Tibial artery (tissue), 4 donors: Measurements from ENCODE around the gene TOM1L2.

Source experiments
- DNase-seq, 2 donors: peaks; one replicate each; pipeline ENCODE4 v3.0.0-alpha.2; 2019
- H3K27ac ChIP-seq, 2 donors: fragments of 200-600 bp; sonication (generic) in 1 of 2; 1 replicate in 1 of 2; 2 replicates in 1 of 2; pipeline ENCODE4 v1.5.1; 2018 to 2019; ENCODE audit warnings: mild to moderate bottlenecking in 1 of 2
- H3K27me3 ChIP-seq, 2 donors: fragments of 200-600 bp; sonication (generic) in 1 of 2; one replicate each; pipeline versions ENCODE4 v1.5.1 to v1.6.0; 2016 to 2019
- H3K36me3 ChIP-seq, 3 donors: fragments of 200-600 bp; sonication (generic) in 2 of 3; one replicate each; pipeline ENCODE4 v1.5.1; 2016 to 2019; ENCODE audit warnings: mild to moderate bottlenecking in 2 of 3
- H3K4me1 ChIP-seq, 4 donors: fragments of 200-600 bp; sonication (generic) in 2 of 4; 1 replicate in 3 of 4; 2 replicates in 1 of 4; pipeline ENCODE4 v1.5.1; 2016 to 2019
- H3K4me3 ChIP-seq, 2 donors: fragments of 200-600 bp; sonication (generic) in 1 of 2; 1 replicate in 1 of 2; 2 replicates in 1 of 2; pipeline ENCODE4 v1.5.1; 2018 to 2019; ENCODE audit warnings: mild to moderate bottlenecking in 2 of 2
- H3K9me3 ChIP-seq, 3 donors: fragments of 200-600 bp; sonication (generic) in 1 of 3; one replicate each; pipeline ENCODE4 v1.5.1; 2016 to 2019
- CTCF ChIP-seq, 2 experiments: fragments of 200-600 bp in 1 of 2; fragments of 450-650 bp in 1 of 2; IDR thresholded peaks; one replicate each; pipeline ENCODE4 v1.5.1; 2017 to 2019; ENCODE audit warnings: antibody characterized with exemption in 2 of 2, mild to moderate bottlenecking in 1 of 2, moderate library complexity in 1 of 2
- intact Hi-C: fragments of 100-400 bp; cut with DNase I; formaldehyde crosslinking; loops from one replicate; pipeline ENCODE4 v1.15.0; 2023; ENCODE audit warnings: low total_unique reads

The TOM1L2 gene

GRCh38 chr17:17868641-17869522, 103.3 kb downstream of the TOM1L2 start:
- no peak for TF ChIP-seq CTCF (IDR thresholded peaks at IDR 0.05)
- no peak for DNase-seq
- Histone ChIP-seq H3K36me3 (peaks cover 6 to 36% (median 26%) of the 10 kb centered on the region in 3 donors), H3K27ac (no peak overlapping the region), H3K9me3 (no peaks in the 10 kb centered on the region), H3K27me3 (no peaks in the 10 kb centered on the region), H3K4me3 (no peak overlapping the region), H3K4me1 (peaks cover 0 to 26% (median 14%) of the 10 kb centered on the region in 4 donors)
- intact Hi-C loops: no loop called here

DNA sequence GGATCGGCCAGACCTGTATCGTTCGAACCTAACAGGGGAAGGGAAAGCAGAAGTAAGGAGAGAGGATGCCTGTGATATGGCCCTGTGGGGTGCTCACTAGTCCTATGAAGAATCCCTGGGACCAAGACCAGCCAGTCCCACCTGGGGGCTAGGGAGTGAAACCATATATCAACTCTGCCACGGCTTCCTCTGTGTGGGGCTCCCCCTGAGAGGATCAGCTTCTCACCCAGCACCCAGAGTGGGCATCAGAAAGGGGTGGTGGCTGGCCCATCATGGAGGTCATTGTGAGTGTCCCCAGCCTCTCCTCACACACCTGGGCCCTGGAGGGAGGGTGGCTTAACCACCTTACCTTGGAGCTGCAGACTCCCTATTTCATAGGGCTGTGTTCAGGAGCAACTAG, 105.3 kb downstream of the TOM1L2 start:
- Histone ChIP-seq H3K27ac (no peak overlapping the region), H3K9me3 (no peaks in the 10 kb centered on the region), H3K36me3 (peaks cover 6 to 52% (median 33%) of the 10 kb centered on the region in 3 donors), H3K4me3 (no peak overlapping the region), H3K4me1 (peaks cover 0 to 16% (median 4%) of the 10 kb centered on the region in 4 donors), H3K27me3 (no peaks in the 10 kb centered on the region)
- no peak for TF ChIP-seq CTCF (IDR thresholded peaks at IDR 0.05)
- intact Hi-C loops: no loop called here
- DNase-seq: no peak

DNA sequence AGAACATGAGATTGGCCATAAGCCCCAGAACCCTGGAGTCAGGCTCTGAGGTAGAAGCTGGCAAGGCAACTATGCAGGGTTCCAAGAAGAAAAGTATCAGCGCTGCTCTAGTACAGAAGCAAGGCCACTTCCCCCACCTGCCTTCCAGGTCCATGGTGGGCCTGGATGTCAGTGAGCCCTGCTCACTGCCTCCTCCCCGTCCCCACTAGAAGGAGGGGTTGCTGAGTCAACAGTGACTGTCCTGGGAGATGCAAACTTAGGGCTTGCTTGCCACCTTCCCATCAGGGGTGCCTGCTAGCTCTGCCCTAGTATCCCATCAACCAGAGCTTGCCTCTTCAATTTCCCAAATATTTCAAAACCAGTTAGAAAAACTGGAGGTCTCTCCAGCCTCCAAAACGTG, 105.8 kb downstream of the TOM1L2 start:
- no peak for DNase-seq
- Histone ChIP-seq H3K4me3 (no peak overlapping the region), H3K9me3 (no peaks in the 10 kb centered on the region), H3K4me1 (peaks cover 0 to 11% (median under 1%) of the 10 kb centered on the region in 4 donors), H3K27ac (no peak overlapping the region), H3K36me3 (peaks cover 6 to 56% (median 38%) of the 10 kb centered on the region in 3 donors), H3K27me3 (no peaks in the 10 kb centered on the region)
- TF ChIP-seq CTCF (IDR thresholded peaks at IDR 0.05): no peak
- intact Hi-C loops: no loop called here

- H3K9me3 ChIP-seq: no peaks in the 10 kb centered on the region
- intact Hi-C loops: no loop called here
- no peak overlapping the region for H3K4me3 ChIP-seq
- no peak overlapping the region for H3K27ac ChIP-seq
- no peaks in the 10 kb centered on the region for H3K27me3 ChIP-seq
- H3K4me1 ChIP-seq: peaks cover 0 to 8% (median 4%) of the 10 kb centered on the region in 4 donors
- peaks cover 6 to 63% (median 40%) of the 10 kb centered on the region in 3 donors for H3K36me3 ChIP-seq
- TF ChIP-seq CTCF (IDR thresholded peaks at IDR 0.05): no peak
- DNase-seq: no peak
Measured at GRCh38 chr17:17865035-17865434, 107.2 kb downstream of the TOM1L2 start.

DNA sequence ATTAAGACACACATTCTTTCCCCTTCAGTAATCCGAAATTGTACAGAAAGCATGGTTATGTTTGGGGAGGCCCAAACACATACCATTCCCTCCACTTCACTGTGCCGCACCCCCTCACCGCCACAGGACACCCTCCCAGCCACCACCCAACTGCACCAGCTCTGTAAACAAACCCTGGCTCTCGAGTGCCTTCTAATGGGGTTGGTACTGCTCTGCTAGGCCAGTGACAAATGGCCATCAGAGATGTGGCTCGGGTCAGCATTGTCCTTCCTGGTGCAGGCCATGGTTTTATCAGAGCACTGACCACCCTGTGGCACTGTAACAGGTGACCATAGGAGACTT, 111.5 kb downstream of the TOM1L2 start:
- Histone ChIP-seq H3K36me3 (peaks cover 0 to 30% (median 17%) of the 10 kb centered on the region in 3 donors), H3K4me1 (peaks cover 0 to 21% (median 19%) of the 10 kb centered on the region in 4 donors), H3K27me3 (no peaks in the 10 kb centered on the region), H3K27ac (no peak overlapping the region), H3K4me3 (no peak overlapping the region), H3K9me3 (no peaks in the 10 kb centered on the region)
- TF ChIP-seq CTCF (IDR thresholded peaks at IDR 0.05): no peak
- intact Hi-C loops: loop anchor here (2.0 to 5.0 kb wide), 2 partner anchors 57 to 178 kb away; no protein-coding TSS in a partner anchor
- no peak for DNase-seq
